ENCODE results near the gene IFI27L1. TPM values are rescaled to one million over a fixed set of nuclear protein-coding genes. Genes with fewer than 3 reads are reported as not detected.
A peak's percentile ranks its signal among the peaks of the same experiment; 100 is the strongest.

The IFI27L1 gene
- total RNA-seq, 2 donors from 2014 or later = 22.9 to 23.0 TPM

- H3K27me3 Mint-ChIP-seq = peaks cover 25 to 27% of the 10 kb centered on the region in 2 donors
- DNase-seq (ENCODE audit: low spot score) (no peak), ATAC-seq (no peak)
- H3K4me1 Mint-ChIP-seq (ENCODE audit: low read depth in 2 of 2) = peaks cover 0 to 3% of the 10 kb centered on the region in 2 donors
- H3K4me3 Mint-ChIP-seq = no peak overlapping the region
- peaks cover 3% of the 10 kb centered on the region for H3K9me3 Mint-ChIP-seq
- H3K36me3 Mint-ChIP-seq = no peaks in the 10 kb centered on the region
- H3K27ac Mint-ChIP-seq = no peak overlapping the region
These were observed 38.0 kb downstream of the IFI27L1 start for GRCh38 chr14:94119071-94119470.

- Mint-ChIP-seq H3K36me3 (no peaks in the 10 kb centered on the region), H3K27ac (no peak overlapping the region), H3K9me3 (peaks cover 3% of the 10 kb centered on the region), H3K4me1 (ENCODE audit: low read depth in 2 of 2) (peaks cover 0 to 3% of the 10 kb centered on the region in 2 donors), H3K27me3 (peaks cover 12 to 18% of the 10 kb centered on the region in 2 donors), H3K4me3 (no peak overlapping the region)
- DNase-seq (ENCODE audit: low spot score) (no peak), ATAC-seq (no peak)
These were observed 39.7 kb downstream of the IFI27L1 start for GRCh38 chr14:94120667-94121340.

GRCh38 chr14:94121485-94121884, 40.4 kb downstream of the IFI27L1 start:
- Mint-ChIP-seq H3K27me3 (peaks cover 9 to 18% of the 10 kb centered on the region in 2 donors), H3K4me3 (no peak overlapping the region), H3K36me3 (no peaks in the 10 kb centered on the region), H3K4me1 (ENCODE audit: low read depth in 2 of 2) (peaks cover 0 to 3% of the 10 kb centered on the region in 2 donors), H3K27ac (no peak overlapping the region), H3K9me3 (peaks cover 3% of the 10 kb centered on the region)
- ATAC-seq (no peak), DNase-seq (ENCODE audit: low spot score) (no peak)

- Mint-ChIP-seq H3K36me3 (no peaks in the 10 kb centered on the region), H3K9me3 (peaks cover 3% of the 10 kb centered on the region), H3K27me3 (peaks cover 5 to 18% of the 10 kb centered on the region in 2 donors), H3K27ac (no peak overlapping the region), H3K4me1 (ENCODE audit: low read depth in 2 of 2) (peaks cover 0 to 5% of the 10 kb centered on the region in 2 donors), H3K4me3 (no peak overlapping the region)
- no peak for DNase-seq (ENCODE audit: low spot score)
- ATAC-seq = no peak
These were observed 41.3 kb downstream of the IFI27L1 start for GRCh38 chr14:94122438-94122837.

- DNase-seq (ENCODE audit: low spot score) (no peak), ATAC-seq (no peak)
- peaks cover 0 to 10% of the 10 kb centered on the region in 2 donors for H3K27me3 Mint-ChIP-seq
- no peaks in the 10 kb centered on the region for H3K36me3 Mint-ChIP-seq
- no peak overlapping the region for H3K4me3 Mint-ChIP-seq
- no peak overlapping the region for H3K27ac Mint-ChIP-seq
- H3K9me3 Mint-ChIP-seq = peaks cover 3% of the 10 kb centered on the region
- H3K4me1 Mint-ChIP-seq (ENCODE audit: low read depth in 2 of 2) = peaks cover 0 to 6% of the 10 kb centered on the region in 2 donors
These were observed 42.2 kb downstream of the IFI27L1 start for GRCh38 chr14:94123296-94123695.

- Mint-ChIP-seq H3K4me3 (no peak overlapping the region), H3K27me3 (peaks cover 0 to 10% of the 10 kb centered on the region in 2 donors), H3K36me3 (no peaks in the 10 kb centered on the region)
These were observed 42.8 kb downstream of the IFI27L1 start for GRCh38 chr14:94123868-94124267.

GRCh38 chr14:94124582-94125377, 43.7 kb downstream of the IFI27L1 start:
- H3K36me3 Mint-ChIP-seq = no peaks in the 10 kb centered on the region
- H3K27me3 Mint-ChIP-seq = peaks cover 0 to 10% of the 10 kb centered on the region in 2 donors
- no peak overlapping the region for H3K27ac Mint-ChIP-seq
- DNase-seq (ENCODE audit: low spot score) = no peak
- H3K4me3 Mint-ChIP-seq = no peak overlapping the region
- ATAC-seq = no peak
- H3K9me3 Mint-ChIP-seq = peaks cover 3% of the 10 kb centered on the region
- H3K4me1 Mint-ChIP-seq (ENCODE audit: low read depth in 2 of 2) = peaks cover 4 to 16% of the 10 kb centered on the region in 2 donors

More at GRCh38 chr14:94123868-94124267, 42.8 kb downstream of the IFI27L1 start:
- DNase-seq (ENCODE audit: low spot score) (no peak), ATAC-seq (no peak)
- H3K27ac Mint-ChIP-seq = no peak overlapping the region
- H3K4me1 Mint-ChIP-seq (ENCODE audit: low read depth in 2 of 2) = peaks cover 0 to 11% of the 10 kb centered on the region in 2 donors
- H3K9me3 Mint-ChIP-seq = peaks cover 3% of the 10 kb centered on the region

GRCh38 chr14:94125659-94126418, 44.7 kb downstream of the IFI27L1 start:
- Mint-ChIP-seq H3K4me3 (no peak overlapping the region), H3K36me3 (no peaks in the 10 kb centered on the region), H3K4me1 (ENCODE audit: low read depth in 2 of 2) (peaks cover 12 to 22% of the 10 kb centered on the region in 2 donors), H3K27ac (no peak overlapping the region), H3K9me3 (peaks cover 1% of the 10 kb centered on the region), H3K27me3 (peaks cover 0 to 6% of the 10 kb centered on the region in 2 donors)
- DNase-seq (ENCODE audit: low spot score) (no peak), ATAC-seq (no peak)

GRCh38 chr14:94126419-94126677, 45.2 kb downstream of the IFI27L1 start:
- no peak overlapping the region for H3K27ac Mint-ChIP-seq

GRCh38 chr14:94126800-94127199, 45.7 kb downstream of the IFI27L1 start:
- Mint-ChIP-seq H3K9me3 (no peaks in the 10 kb centered on the region), H3K4me1 (ENCODE audit: low read depth in 2 of 2) (peaks cover 12 to 22% of the 10 kb centered on the region in 2 donors), H3K27me3 (peaks cover 0 to 2% of the 10 kb centered on the region in 2 donors), H3K27ac (no peak overlapping the region), H3K36me3 (no peaks in the 10 kb centered on the region), H3K4me3 (no peak overlapping the region)
- ATAC-seq (no peak), DNase-seq (ENCODE audit: low spot score) (no peak)

More at GRCh38 chr14:94126419-94126677, 45.2 kb downstream of the IFI27L1 start:
- Mint-ChIP-seq H3K4me3 (no peak overlapping the region), H3K27me3 (peaks cover 0 to 2% of the 10 kb centered on the region in 2 donors), H3K4me1 (ENCODE audit: low read depth in 2 of 2) (peaks cover 12 to 22% of the 10 kb centered on the region in 2 donors), H3K36me3 (no peaks in the 10 kb centered on the region), H3K9me3 (no peaks in the 10 kb centered on the region)
- DNase-seq (ENCODE audit: low spot score) (no peak), ATAC-seq (no peak)

- peaks cover 15 to 25% of the 10 kb centered on the region in 2 donors for H3K4me1 Mint-ChIP-seq (ENCODE audit: low read depth in 2 of 2)
- DNase-seq (ENCODE audit: low spot score) = no peak
- peaks cover 2 to 3% of the 10 kb centered on the region in 2 donors for H3K27me3 Mint-ChIP-seq
- no peak overlapping the region for H3K27ac Mint-ChIP-seq
- no peaks in the 10 kb centered on the region for H3K36me3 Mint-ChIP-seq
- peak overlapping the region; percentile 38 for H3K4me3 Mint-ChIP-seq
- ATAC-seq = no peak
- H3K9me3 Mint-ChIP-seq = no peaks in the 10 kb centered on the region
These were observed 46.2 kb downstream of the IFI27L1 start for GRCh38 chr14:94127330-94127729.

- Mint-ChIP-seq H3K4me3 (peak overlapping the region; percentile 95), H3K36me3 (no peaks in the 10 kb centered on the region), H3K4me1 (ENCODE audit: low read depth in 2 of 2) (peaks cover 17 to 25% of the 10 kb centered on the region in 2 donors), H3K27me3 (peaks cover 0 to 7% of the 10 kb centered on the region in 2 donors), H3K27ac (peak overlapping the region; percentile 69 to 76), H3K9me3 (no peaks in the 10 kb centered on the region)
- ATAC-seq (no peak), DNase-seq (ENCODE audit: low spot score) (no peak)
These were observed 47.2 kb downstream of the IFI27L1 start for GRCh38 chr14:94128216-94128839.

- ATAC-seq (peak; percentile 98), DNase-seq (ENCODE audit: low spot score) (peak; percentile 80)
- peak within 1 kb of the TSS; percentile 69 to 76 for H3K27ac Mint-ChIP-seq
- no peaks in the 10 kb centered on the region for H3K9me3 Mint-ChIP-seq
- peaks cover 17 to 25% of the 10 kb centered on the region in 2 donors for H3K4me1 Mint-ChIP-seq (ENCODE audit: low read depth in 2 of 2)
- H3K4me3 Mint-ChIP-seq = peak within 1 kb of the TSS; percentile 95
- H3K36me3 Mint-ChIP-seq = no peaks in the 10 kb centered on the region
- peaks cover 0 to 7% of the 10 kb centered on the region in 2 donors for H3K27me3 Mint-ChIP-seq
These were observed 48.1 kb downstream of the IFI27L1 start, which contains the start of gene IFI27L2 for GRCh38 chr14:94129111-94129757. IFI27L2 (minus strand) TSS chr14:94129604; CDS start chr14:94129564, 40 bp downstream.

Data from natural killer cell treated with Interleukin-12 subunit alpha and Interleukin-12 subunit beta and Interleukin-15 and Interleukin-18, amount 100 ng/mL, for 72 hours (primary cell).